ENCODE results near the gene DNAH1.
"Not testable (repeated sequence)": the region's sequence is repeated elsewhere in the genome, so short reads cannot be mapped to it uniquely, and the experiment has no call there.

DNAH1 gene

GRCh38 chr3:52331906-52332305 lies 15.8 kb downstream of the DNAH1 start:
- DNase-seq: no peak

DNA sequence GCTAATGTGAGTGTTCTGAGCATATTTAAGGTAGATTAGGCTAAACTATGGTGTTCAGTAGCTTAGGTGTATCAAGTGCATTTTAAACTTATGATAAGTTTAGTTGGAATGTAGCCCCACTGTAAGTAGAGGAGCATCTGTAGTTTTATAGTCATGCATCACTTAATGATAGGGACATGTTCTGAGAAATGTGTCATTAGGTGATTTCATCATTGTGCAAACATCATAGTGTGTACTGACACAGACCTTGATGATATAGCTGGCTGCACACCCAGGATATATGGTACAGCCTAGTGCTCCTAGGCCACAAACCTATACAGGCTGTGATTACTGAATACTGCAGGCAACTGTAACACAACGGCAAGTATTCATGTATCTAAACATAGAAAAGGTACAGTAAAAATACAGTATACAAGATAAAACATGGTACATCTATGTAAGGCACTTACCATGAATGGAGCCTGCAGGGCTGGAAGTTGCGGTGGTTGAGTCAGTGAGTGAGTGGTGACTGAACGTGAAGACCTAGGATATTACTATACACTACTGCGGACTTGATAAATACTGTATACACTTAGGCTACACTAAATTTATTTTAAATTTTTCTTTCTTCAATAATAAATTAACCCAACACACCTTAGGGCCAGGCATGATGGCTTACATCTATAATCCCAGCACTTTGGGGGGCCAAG lies 17.9 kb downstream of the DNAH1 start:
- DNase-seq: no peak

- not testable (repeated sequence) for DNase-seq
Measured at GRCh38 chr3:52338131-52338530, 22.0 kb downstream of the DNAH1 start.

- peak in 6 of 51 donors; percentile 6 to 77 (median 11) for DNase-seq
Measured at GRCh38 chr3:52339612-52340011, 23.5 kb downstream of the DNAH1 start.

GRCh38 chr3:52341123-52341522 lies 25.0 kb downstream of the DNAH1 start:
- DNase-seq: no peak

DNA sequence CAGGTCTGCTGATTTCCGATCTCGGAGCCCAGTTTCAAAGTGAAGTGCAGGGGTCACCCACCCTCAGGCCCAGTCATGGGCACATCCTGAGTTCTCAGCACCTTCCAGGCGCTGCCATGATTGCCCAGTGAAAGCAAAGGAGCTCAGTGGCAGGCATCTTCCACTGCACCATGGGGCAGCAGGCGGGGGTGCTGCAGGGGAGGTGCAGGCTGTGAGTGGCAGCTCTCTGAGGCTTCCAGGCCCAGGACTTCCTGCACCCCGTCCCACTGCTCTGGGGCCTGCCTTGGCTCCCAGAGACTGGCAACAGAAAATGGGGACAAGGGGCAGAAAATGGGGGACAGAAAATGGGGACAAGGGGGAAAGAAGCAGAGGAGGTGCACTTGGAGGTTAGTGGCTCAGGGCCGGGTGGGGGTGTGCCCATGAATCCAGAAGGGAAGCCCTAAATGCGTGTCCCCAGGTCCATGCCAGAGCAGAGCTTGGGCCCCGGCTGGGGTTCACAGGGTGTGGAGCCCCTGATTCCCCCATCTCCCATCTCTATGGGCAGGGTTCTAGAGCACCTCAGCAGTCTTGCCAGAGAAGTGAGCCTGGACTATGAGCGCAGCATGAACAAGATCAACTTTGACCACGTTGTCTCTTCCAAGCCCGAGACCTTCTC lies 28.0 kb downstream of the DNAH1 start:
- no peak for DNase-seq

DNA sequence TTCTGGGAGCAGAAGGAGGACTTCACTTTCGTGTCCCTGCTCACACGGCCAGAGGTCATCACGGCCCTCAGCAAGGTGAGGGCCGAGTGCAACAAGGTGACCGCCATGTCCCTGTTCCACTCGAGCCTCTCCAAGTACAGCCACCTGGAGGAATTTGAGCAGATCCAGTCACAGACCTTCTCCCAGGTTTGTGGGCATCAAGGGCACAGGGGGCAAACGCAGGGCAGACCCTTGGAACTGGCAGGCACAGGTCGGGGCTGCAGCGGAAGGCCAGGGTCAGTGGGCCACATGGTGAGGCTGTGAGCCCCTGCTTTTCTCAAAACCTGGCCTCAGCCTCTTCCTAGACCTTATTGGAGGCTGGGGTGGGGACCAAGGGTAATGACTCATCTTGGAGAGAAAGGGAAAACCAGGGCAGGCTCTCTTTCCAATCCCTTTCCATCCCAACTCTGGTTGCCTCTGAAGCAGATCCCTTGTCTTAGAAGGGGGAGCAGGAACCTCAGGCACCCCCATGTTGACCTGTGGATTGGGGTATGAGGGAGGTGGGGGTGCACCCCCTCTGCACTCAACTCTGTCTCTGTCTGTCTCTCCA lies 29.5 kb downstream of the DNAH1 start:
- DNase-seq: no peak

DNA sequence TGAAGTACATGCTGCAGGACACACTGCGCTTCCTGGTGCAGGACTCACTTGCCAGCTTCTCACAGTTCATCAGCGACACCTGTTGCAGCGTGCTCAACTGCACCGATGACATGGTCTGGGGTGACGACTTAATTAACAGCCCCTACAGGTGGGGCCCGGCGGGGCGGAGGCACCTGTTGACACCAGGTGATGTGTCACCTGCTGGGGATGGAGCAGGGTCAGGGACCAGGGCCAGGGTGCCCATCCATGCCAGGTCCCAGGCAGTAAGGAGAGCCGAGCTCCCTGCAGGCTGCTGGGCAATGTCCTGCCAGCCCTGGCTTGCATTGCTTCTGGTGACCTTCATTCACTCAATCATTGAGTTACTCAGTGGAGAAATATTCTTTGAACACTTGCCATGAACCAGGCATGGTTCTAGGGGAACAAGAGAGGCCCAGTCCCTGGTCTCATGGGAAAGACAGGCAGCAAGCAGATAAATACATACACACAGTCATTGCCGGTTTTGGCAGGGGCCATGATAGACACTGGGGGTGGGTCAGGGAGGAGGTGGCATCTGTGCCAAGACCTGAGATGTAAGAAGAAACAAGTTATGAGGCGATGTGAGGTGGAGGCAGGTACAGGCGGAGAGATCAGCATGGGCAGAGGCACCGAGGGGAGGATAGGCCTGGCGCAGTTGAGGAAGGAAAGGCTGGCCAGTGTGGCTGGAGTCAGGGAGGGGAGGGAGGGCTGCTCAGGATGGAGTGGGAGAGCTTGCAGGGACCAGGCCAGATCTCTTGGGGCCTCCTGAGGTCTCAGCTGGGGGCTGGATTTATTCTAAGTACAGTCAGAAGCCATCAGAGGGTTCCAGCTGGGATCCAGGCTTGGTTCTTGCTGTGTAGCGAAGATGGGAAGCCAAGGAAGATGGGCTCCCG lies 30.8 kb downstream of the DNAH1 start:
- DNase-seq: no peak

DNA sequence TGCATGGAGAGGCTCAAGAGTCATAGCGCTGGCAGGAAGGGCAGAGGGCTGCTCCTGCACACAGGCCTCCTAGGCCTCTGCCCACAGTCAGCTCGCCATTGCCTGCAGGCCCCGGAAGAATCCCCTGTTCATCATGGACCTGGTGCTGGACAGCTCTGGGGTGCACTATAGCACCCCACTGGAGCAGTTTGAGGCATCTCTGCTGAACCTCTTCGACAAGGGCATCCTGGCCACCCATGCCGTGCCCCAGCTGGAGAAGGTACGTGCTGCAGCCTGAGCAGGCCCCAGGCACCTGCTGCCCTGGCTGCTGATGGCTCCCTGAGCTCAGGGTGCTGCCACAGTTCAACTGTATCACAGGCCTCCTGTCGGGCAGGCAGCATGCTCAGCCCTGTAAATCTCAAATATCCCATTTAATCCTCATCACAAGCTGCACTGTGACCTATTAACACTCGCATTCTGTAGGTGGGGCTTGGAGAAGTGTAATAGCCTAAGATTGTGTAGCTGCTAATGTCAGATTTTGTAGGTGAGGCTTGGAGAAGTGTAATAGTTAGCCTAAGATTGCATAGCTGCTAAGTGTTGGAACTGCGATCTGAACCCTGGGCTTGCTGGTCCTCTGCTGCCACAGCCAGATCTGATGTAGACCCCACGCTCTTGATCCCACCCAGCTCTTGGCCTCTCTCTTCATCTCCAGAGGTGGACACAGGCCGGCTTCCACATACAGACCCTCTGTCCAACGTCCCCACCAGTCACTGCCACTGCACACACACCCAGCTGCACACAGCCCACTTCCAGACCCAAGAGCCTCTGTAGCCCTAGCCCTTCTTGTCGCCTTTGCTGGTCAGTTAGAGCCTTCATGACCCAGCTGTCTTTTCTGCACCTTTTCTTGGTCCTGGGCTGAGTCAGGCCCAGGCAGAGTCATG lies 31.9 kb downstream of the DNAH1 start:
- no peak for DNase-seq

GRCh38 chr3:52349131-52349530 lies 33.0 kb downstream of the DNAH1 start:
- no peak for DNase-seq

DNA sequence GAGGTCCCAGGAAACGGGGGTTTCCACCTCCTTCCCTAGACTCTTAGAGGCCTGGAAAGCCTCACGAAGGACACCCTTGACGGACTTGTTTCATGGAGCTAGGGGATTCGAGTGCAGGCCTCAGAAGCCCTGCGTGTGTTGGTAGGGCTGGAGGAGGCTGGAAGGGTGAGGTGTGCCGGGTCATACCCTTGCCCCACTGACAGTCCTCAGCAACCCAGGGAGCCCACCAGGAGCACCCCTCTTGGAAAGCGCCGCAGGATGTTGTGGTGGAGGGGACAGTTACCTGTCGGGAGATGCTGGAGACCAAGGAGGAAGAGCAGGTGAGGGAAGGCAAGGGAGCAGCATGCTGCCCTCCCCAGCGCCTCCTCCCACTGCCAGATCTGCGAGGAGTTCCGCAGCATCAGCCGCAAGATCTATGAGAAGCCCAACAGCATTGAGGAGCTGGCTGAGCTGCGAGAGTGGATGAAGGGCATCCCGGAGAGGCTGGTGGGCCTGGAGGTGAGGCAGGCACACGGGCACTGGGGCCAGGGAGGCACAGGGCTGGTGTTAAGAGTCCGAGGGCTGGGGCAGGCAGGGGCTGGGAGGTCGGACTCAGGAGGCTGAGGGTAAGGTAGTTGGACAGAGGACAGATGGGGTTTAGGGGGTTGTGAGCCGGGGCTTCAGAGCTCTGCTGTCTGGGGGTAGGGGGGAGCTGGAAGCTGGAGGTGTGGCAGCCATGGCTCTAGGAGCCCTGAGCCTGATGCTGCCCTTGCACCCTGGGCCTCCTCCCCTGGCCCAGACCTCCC lies 33.7 kb downstream of the DNAH1 start:
- DNase-seq: no peak

GRCh38 chr3:52350416-52350815 lies 34.3 kb downstream of the DNAH1 start:
- DNase-seq: no peak

DNA sequence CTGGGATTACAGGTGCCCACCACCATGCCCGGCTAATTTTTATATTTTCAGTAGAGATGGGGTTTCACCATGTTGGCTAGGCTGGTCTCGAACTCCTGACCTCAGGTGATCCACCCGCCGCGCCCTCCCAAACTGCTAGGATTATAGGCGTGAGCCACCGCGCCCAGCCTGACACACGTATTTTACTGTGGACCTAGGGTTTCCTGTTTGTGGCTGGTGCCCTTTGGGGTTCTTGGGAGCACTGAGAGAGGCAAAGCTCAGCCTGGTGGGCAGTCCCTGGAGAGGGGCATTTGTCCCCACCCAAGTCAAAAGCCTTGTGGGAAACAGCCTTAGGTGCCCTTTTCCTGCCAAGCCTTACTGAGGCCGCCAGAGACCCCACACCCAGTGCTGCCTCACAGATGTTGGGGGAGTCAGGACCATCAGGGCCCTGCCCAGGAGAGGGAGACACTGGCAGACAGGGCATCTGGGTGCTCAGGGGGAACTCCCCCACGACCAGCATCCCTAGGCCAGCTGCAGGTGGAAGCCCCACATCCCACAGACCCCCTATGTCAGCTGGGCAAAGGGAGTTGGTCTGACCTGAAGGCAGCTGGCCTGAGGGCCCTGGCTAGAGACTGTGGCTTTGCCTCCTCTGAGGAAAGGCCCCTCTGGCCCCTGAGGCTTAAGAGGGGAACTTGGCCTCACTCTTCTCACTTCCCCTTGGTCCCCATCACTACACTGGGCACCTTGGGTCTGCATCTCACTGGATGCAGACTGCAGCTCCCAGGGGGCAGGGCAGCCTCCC lies 35.1 kb downstream of the DNAH1 start:
- no peak for DNase-seq

DNA sequence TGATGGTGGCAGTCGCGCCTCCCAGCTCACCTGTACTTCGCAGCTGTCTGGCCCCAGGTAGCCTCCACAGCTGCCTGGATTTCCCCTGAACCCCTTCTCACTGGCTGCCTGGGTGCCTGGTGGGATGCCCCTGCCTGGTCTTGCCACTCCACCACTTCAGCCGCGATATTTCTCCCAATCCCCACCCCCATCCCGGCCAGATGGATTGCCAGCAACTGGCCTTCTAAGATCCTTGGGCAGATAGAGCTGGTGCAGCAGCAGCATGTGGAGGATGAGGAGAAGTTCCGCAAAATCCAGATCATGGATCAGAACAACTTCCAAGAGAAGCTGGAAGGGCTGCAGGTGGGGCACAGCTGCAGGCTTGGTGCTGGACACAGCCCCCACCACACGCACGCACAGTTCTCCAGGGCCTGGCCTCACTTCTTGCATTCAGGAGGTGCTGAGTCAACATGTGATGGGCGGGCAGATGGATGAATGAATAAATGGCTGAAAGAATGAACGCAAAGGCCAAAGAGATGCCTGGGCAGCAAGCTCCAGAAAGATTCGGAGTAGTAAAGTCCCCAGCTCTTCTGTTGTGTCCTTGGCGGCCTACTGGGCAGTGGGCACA lies 35.7 kb downstream of the DNAH1 start:
- DNase-seq: no peak

- DNase-seq: no peak
Measured at GRCh38 chr3:52352566-52352965, 36.4 kb downstream of the DNAH1 start.

GRCh38 chr3:52353291-52353855 lies 37.3 kb downstream of the DNAH1 start:
- DNase-seq: no peak

- DNase-seq: no peak
Measured at GRCh38 chr3:52354676-52355075, 38.6 kb downstream of the DNAH1 start.

- DNase-seq: no peak
Measured at GRCh38 chr3:52355526-52355925, 39.4 kb downstream of the DNAH1 start.
